GM06990 (cell line): ENCODE measurements around the gene EBF3.

Source experiments
- DNase-seq: peaks from one replicate; pipeline ENCODE4 v3.0.0-alpha.2; 2011; ENCODE audit not compliant: insufficient read length; ENCODE audit errors: extremely low read depth
- H3K27me3 ChIP-seq: replicated peaks from 2 replicates; pipeline ENCODE4 v1.6.0; 2011; ENCODE audit warnings: low read length; ENCODE audit not compliant: control insufficient read depth, insufficient read depth
- H3K36me3 ChIP-seq: 2 replicates; pipeline ENCODE4 v1.5.1; 2011; ENCODE audit warnings: low read length; ENCODE audit not compliant: control insufficient read depth, insufficient read depth
- H3K4me3 ChIP-seq: replicated peaks from 2 replicates; pipeline ENCODE4 v1.5.1; 2011; ENCODE audit warnings: low read depth, mild to moderate bottlenecking, control low read depth, low read length
- TF ChIP-seq, protein P1 (sequence below): IDR thresholded peaks from 2 replicates; pipeline ENCODE4 v1.5.1; 2011; ENCODE audit warnings: low read length, control low read depth, mild to moderate bottlenecking, inconsistent platforms; ENCODE audit not compliant: insufficient read depth, poor library complexity, severe bottlenecking

EBF3 gene

DNA sequence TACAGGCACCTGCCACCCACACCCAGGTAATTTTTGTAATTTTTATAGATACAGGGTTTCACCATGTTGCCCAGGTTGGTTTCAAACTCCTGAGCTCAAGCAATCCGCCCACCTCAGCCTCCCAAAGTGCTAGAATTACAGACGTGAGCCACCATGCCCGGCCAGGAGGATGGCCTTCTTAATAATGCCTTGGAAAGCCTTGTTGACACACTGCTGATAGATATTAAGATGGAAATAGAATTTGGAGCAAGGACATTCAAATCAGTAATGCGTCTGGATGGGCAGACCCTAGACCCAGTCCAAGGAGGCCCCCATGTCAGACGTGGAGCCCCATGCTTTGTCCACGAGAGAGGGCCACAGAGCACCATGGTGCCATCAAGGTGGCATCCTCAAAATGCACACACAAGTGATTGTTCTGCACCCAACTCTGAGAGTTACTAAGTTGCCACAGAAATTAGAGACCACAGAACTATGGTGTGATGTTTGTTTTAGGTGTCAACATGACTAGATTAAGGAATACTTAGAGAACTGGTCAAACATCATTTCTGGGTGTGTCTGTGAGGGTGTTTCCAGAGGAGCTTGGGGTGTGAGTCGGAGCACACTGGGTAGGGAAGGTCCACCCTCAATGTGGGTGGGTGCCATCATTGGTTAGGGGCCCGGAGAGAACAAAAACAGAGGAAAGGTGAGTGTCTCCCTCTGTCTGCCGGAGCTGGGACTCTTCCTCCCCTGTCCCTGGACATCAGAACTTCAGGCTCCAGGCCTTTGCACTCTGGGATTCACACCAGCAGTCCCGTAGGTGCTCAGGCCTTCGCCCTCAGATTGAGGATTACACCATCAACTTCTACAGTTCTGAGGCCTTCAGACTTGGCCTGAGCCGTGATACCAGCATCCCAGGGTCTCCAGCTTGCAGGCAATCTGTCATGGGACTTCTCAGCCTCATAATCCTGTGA lies 34.5 kb downstream of the EBF3 start:
- DNase-seq, result no peak
- TF ChIP-seq, protein P1, sequence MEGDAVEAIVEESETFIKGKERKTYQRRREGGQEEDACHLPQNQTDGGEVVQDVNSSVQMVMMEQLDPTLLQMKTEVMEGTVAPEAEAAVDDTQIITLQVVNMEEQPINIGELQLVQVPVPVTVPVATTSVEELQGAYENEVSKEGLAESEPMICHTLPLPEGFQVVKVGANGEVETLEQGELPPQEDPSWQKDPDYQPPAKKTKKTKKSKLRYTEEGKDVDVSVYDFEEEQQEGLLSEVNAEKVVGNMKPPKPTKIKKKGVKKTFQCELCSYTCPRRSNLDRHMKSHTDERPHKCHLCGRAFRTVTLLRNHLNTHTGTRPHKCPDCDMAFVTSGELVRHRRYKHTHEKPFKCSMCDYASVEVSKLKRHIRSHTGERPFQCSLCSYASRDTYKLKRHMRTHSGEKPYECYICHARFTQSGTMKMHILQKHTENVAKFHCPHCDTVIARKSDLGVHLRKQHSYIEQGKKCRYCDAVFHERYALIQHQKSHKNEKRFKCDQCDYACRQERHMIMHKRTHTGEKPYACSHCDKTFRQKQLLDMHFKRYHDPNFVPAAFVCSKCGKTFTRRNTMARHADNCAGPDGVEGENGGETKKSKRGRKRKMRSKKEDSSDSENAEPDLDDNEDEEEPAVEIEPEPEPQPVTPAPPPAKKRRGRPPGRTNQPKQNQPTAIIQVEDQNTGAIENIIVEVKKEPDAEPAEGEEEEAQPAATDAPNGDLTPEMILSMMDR, result no peak
- Histone ChIP-seq H3K4me3 (no peak overlapping the region), H3K36me3 (no peaks in the 10 kb centered on the region), H3K27me3 (no peaks in the 10 kb centered on the region)

DNA sequence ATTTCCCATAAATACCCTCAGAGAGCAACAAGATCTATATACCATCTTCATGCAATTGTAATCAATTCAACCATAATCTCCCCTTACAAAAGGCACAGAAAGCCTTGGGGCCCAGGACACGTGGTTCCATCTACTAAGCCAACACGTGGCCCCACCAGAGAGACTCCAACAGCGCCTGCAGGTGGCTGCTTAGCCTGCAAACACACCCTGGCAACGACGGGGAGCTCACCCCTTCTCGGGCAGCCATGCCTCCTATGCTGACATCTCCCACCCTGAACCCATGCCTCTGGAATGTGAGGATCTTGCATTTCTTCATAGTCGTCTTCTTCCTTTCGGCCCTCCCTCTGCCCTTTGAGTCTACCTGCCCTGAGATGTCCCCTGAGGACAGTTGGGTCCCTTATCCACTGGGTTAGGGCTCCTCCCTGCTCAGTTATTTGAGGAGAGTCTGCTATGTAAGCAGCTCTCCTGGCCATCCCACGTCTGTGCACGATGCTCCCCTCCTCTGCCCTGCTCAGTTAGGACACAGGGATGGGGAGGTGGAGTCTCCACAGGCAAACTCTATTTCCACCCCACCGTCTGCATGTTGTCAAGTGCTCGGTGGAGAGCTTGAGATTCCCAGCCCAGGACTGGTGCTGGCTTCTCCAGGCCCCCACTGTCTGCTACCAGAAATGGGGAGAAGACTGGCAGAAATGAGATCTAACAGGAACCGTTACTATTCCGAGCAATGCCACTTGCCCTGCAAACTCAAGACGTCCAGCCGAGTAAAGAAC lies 36.5 kb downstream of the EBF3 start:
- no peaks in the 10 kb centered on the region for H3K36me3 ChIP-seq
- H3K27me3 ChIP-seq, result no peaks in the 10 kb centered on the region
- TF ChIP-seq, protein P1, result no peak
- DNase-seq, result no peak
- no peak overlapping the region for H3K4me3 ChIP-seq

DNA sequence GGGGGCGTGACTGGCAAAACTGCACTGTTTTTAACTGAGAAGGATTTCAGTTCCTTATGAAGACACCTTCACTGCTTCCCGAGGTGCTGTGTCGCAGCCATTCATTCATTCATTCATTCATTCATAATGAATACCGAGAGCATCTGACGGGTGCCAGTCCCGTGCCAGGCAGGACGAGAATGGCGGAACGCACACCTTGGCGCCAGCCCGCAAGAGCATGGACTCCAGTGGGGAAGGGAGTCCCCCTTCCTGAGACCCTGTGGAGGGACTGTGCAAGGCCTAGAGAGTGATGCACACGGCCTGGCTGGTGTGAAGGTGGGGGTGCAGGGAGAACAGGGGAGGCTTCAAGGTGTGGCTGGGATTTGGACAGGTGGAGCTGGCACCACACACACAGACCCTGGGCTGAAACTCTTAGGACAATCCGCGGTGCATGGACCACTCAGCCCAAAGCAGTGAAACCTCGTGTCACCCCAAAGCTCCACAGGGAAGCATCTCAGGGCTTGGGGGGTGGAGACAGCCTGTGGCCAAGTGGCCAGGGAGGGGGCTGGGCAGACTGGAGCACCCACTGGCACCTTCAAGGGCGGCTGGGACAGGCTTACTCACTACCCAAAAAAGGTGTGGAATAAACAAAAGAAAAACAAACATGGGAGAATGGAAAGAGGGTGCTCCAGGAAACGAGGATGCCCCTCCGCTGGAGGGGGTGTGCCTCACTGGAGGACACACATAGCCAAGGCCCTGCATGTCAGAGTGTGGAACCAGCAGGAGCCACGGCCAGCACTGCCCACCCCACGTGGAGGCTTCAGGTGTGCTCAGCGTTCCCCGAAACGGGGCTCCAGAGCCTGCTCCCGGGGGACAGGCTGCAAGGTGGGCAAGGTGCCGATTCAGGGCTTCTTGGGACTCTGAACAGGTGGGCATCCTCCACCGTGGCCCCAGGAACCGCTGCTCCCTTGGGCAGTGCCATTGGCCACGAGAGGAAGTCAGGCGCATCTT lies 37.7 kb downstream of the EBF3 start:
- TF ChIP-seq, protein P1, result no peak
- DNase-seq, result no peak
- no peak overlapping the region for H3K4me3 ChIP-seq
- H3K36me3 ChIP-seq, result no peaks in the 10 kb centered on the region
- H3K27me3 ChIP-seq, result no peaks in the 10 kb centered on the region

DNA sequence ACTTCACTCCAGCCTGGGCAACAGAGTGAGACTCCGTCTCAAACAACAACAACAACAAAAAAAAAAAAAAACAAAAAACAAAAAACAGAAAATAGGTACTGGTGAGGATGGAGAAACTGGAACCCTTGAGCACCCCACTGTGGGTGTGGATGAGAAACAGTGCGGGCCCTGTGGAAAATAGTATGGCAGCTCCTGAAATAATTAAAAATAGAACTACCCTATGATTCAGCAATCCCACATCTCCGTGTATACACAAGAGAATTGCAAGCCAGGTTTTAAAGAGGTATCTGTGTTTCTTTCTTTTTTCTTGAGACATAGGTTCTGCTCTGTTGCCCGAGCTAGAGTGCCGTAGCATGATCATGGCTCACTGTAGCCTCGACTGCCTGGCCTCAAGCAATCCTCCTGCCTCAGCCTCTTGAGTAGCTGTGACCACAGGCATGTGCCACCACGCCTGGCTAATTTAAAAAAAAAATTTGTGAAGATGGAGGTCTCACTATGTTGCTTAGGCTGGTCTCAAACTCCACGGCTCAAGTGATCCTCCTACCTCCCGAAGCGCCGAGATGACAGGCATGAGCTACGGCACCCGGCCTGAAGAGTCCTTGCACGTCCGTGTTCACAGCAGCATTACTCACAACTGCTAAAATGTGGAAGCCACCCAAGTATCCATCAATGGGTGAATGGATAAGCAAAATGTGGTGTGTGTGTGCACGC lies 39.5 kb downstream of the EBF3 start:
- H3K4me3 ChIP-seq, result no peak overlapping the region
- no peak for DNase-seq
- no peaks in the 10 kb centered on the region for H3K36me3 ChIP-seq
- TF ChIP-seq, protein P1, result no peak
- H3K27me3 ChIP-seq, result no peaks in the 10 kb centered on the region
